Stimulated activated naive CD4-positive, alpha-beta T cell (primary cell): ENCODE results near the gene CSN2.
"Not testable (repeated sequence)": the region's sequence is repeated elsewhere in the genome, so short reads cannot be mapped to it uniquely, and the experiment has no call there.

Experiments
- DNase-seq, 6 experiments: peaks; one replicate each; lab custom pipeline; 2025; lab: John Stamatoyannopoulos, UW

Gene CSN2

DNA sequence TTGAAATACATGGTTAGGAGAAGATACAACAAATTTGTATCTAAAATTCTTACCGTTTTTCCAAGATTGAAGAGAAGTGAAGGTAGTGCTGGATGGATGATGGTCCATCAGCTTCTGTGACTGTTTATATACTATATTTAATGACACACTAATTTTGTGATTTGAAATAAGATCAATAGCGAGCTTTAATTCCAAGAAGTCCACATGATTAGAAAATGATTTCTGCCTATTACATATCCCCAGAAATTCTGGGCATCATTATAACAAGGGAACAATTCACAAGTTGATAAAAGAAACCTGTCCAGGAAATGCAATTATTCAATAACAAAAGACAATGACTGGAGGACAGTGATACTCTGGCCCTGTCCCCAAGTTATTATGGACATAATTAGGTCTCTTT, at the start of gene CSN2:
TSS of gene CSN2 (minus strand) at position 101 of the 400 bp plus-strand sequence. CDS start 4,733 bp downstream, outside the sequence.
- no peak for DNase-seq

GRCh38 chr4:70008771-70009170, 43.2 kb upstream of the CSN2 start:
- no peak for DNase-seq

GRCh38 chr4:70002507-70002906, 37.0 kb upstream of the CSN2 start:
- DNase-seq = no peak

DNA sequence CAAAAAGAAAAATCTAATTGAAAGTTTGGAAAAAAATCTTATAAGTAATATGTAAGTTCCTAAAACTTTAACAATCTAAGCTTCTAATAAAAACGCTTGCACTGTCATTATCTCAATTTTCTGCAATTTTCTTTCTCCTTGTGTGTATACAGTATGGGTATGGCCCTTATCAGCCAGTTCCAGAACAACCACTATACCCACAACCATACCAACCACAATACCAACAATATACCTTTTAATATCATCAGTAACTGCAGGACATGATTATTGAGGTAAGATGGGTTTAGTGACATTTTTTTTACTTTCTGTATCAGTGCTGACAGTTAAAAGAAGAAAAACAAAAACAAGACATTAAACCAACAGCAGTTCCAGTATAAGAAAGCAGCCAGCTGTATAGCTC, 35.2 kb upstream of the CSN2 start:
- DNase-seq = no peak

DNA sequence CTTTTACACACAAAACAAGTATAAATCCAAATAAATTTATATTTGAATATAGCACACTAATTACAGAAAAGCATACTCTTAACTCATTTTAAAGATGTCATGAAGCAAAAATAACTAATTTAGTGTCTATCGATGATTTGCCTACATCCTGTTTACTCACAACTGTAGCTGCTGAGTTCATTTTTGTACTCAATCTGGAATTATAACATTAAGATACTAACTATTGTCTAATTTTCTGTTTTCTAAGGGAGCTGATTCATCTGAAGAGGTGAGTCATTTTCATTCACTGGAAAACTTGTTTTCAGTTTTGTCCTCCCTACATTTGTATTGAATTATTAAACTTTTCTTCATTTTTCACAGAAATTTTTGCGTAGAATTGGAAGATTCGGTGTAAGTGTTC, 33.9 kb upstream of the CSN2 start:
- DNase-seq = no peak

GRCh38 chr4:69995526-69996016, 30.0 kb upstream of the CSN2 start, which contains the start of gene STATH:
Gene STATH, plus strand, starts transcription at chr4:69995966. Its CDS starts 2,472 bp downstream, at chr4:69998438.
- DNase-seq = no peak

GRCh38 chr4:69994782-69995181, 29.3 kb upstream of the CSN2 start:
- DNase-seq = no peak

- no peak for DNase-seq
Measured at GRCh38 chr4:69991016-69991415, 25.5 kb upstream of the CSN2 start.

- no peak for DNase-seq
Measured at GRCh38 chr4:69986663-69987062, 21.1 kb upstream of the CSN2 start.

- DNase-seq = no peak
Measured at GRCh38 chr4:69984030-69984443, 18.5 kb upstream of the CSN2 start.

- DNase-seq = no peak
Measured at GRCh38 chr4:69977582-69977981, 12.1 kb upstream of the CSN2 start.

GRCh38 chr4:69974631-69975030, 9.1 kb upstream of the CSN2 start:
- DNase-seq = no peak

DNA sequence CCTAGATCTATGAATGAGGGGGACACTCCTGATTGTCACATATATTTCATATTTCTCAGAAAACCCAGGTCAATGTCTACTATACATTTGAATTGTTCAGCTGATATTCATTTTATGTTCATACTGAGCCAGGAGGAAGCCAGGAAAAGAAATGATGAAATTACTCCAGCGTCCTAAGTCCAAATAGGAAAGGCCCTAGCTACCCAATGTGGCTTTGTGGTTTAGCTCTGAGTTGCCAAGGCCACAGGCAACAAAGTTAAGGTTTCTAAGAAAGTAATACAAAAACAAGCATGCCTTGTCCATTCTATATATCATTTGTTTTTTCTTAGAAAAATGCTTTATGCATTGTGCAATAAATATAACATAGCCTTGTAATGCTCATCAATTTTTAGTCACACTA, 4.5 kb upstream of the CSN2 start:
- DNase-seq = no peak

GRCh38 chr4:69957209-69957608, 8.3 kb downstream of the CSN2 start:
- no peak for DNase-seq

- no peak for DNase-seq
Measured at GRCh38 chr4:69951602-69952001, 13.9 kb downstream of the CSN2 start.

DNA sequence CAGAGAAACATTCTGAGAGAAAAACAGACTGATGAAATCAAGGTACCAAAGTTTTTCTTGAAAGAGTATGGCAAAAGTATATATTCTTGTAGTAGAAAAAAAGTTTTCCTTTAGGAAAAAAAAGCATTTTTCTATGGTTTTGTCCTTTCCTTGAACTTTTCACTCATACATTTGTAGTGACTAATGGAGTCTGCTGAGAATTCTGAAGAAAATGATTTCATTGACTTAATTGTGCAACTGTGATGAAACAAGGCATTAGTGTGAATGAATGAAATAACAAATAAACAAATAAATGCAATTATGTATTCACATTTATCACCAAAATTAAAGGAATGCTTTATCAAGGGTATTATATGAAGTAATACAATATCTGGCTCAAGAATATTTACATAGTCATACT, 29.0 kb downstream of the CSN2 start:
- DNase-seq = no peak

GRCh38 chr4:69934150-69934549, 31.4 kb downstream of the CSN2 start:
- DNase-seq = no peak

- DNase-seq = no peak
Measured at GRCh38 chr4:69930768-69931167, 34.8 kb downstream of the CSN2 start, which contains the start of gene CSN1S1. Gene CSN1S1, plus strand, starts transcription at chr4:69931068. Its CDS starts 1,488 bp downstream, at chr4:69932556.

- DNase-seq = not testable (repeated sequence)
Measured at GRCh38 chr4:69923782-69924410, 41.6 kb downstream of the CSN2 start.

GRCh38 chr4:69920874-69921273, 44.7 kb downstream of the CSN2 start:
- no peak for DNase-seq

DNA sequence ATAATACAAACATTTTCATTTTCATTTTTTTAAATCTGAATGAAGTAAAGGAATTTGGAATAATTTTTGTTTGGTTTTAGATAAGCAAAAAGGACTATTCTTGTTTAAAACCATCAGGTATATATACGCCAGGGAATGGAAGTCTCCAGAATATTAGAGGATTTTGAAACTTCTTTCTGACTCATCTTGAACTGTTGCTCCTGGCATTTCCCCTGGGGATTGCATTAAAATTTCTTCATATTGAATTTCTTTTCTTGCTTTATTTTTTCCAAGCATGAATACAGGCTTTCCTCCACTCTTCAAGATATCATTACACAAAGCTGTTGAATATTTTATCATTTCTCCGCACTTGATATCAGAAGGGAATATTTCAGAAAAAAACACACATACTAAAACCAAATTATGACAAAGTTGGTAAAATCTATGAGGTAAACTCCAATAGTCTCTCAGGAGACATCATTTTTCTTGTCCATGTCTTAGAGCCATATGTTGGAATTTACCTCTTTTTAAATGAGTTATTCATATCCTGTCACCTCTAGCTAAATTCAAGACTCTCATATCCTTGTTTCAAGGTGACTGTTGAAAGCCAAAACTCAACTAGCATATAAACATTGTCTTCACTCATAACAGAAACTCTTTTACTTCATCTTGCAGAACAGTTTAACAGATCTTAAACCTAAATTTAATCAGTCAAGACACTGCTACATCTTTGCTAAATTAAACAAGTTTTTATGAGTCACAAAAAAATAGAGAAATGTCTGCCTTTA, 55.3 kb downstream of the CSN2 start:
- DNase-seq = no peak

- no peak for DNase-seq
Measured at GRCh38 chr4:69909195-69909594, 56.3 kb downstream of the CSN2 start.

DNA sequence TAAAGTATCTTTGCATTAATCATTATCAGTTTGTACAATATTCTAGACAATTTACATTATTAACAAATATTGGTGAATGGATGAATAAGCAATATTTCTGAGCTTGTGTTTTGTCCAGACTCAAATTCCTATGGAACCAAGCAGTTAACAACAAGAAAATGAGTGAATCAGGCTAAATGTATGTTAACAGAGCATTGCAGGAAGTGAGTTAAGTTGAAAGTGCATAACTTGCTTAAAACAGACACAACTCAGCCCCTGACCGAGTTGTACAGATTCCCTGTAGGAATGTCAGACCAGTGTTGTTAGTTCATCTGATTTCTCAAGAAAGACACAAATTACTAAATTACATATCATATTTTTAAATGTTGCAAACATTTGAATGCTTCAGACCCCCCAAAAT, 58.4 kb downstream of the CSN2 start:
- DNase-seq = no peak
